Measurements from ENCODE around the gene CAB39.

CAB39 gene

GRCh38 chr2:230737791-230738226 lies 25.2 kb downstream of the CAB39 start:
- ChIA-PET POLR2A (no interaction called here), CTCF (no interaction called here)
- DNase-seq (ENCODE audit: extremely low spot score), result no peak
- TF ChIP-seq FOXM1 (IDR thresholded peaks at IDR 0.05; ENCODE audit: borderline replicate concordance), result no peak
- TF ChIP-seq FOXA1 (IDR thresholded peaks at IDR 0.05), result no peak
- TF ChIP-seq TARDBP (IDR thresholded peaks at IDR 0.05), result no peak
- TF ChIP-seq ZNF384 (IDR thresholded peaks at IDR 0.05), result no peak
- TF ChIP-seq FOXK2 (IDR thresholded peaks at IDR 0.05), result no peak
- no peak for TF ChIP-seq BHLHE40 (IDR thresholded peaks at IDR 0.05; ENCODE audit: borderline replicate concordance)
- no peak for TF ChIP-seq SP1 (IDR thresholded peaks at IDR 0.05)
- no peak for TF ChIP-seq ARNT (IDR thresholded peaks at IDR 0.05)
- no peak for TF ChIP-seq SUZ12 (IDR thresholded peaks at IDR 0.05)

- DNase-seq (ENCODE audit: extremely low spot score), result no peak
- no peak for TF ChIP-seq TARDBP (IDR thresholded peaks at IDR 0.05)
- no peak for TF ChIP-seq ARNT (IDR thresholded peaks at IDR 0.05)
- no peak for TF ChIP-seq FOXM1 (IDR thresholded peaks at IDR 0.05; ENCODE audit: borderline replicate concordance)
- TF ChIP-seq PKNOX1 (IDR thresholded peaks at IDR 0.05), result no peak
- no peak for TF ChIP-seq ZNF384 (IDR thresholded peaks at IDR 0.05)
- TF ChIP-seq CTBP1 (IDR thresholded peaks at IDR 0.05; ENCODE audit: borderline replicate concordance), result no peak
- no peak for TF ChIP-seq LEF1 (IDR thresholded peaks at IDR 0.05; ENCODE audit: borderline replicate concordance)
- no peak for TF ChIP-seq FOXA1 (IDR thresholded peaks at IDR 0.05)
- no peak for TF ChIP-seq BHLHE40 (IDR thresholded peaks at IDR 0.05; ENCODE audit: borderline replicate concordance)
- no peak for TF ChIP-seq L3MBTL2 (conservative IDR thresholded peaks at IDR 0.05)
- no peak for TF ChIP-seq SP1 (IDR thresholded peaks at IDR 0.05)
- no peak for TF ChIP-seq HDGF (IDR thresholded peaks at IDR 0.05; ENCODE audit: borderline replicate concordance)
- TF ChIP-seq SUZ12 (IDR thresholded peaks at IDR 0.05), result no peak
- POLR2A ChIA-PET, result no interaction called here
- CTCF ChIA-PET, result interaction anchor here (1.0 kb wide), 1 partner anchor 26 kb away, joined by 3 read pairs; no protein-coding TSS in a partner anchor
Measured at GRCh38 chr2:230738391-230738811, 25.8 kb downstream of the CAB39 start.

GRCh38 chr2:230738924-230739323 lies 26.3 kb downstream of the CAB39 start:
- TF ChIP-seq SP1 (IDR thresholded peaks at IDR 0.05) (no peak), PKNOX1 (IDR thresholded peaks at IDR 0.05) (no peak), ELF4 (IDR thresholded peaks at IDR 0.05) (no peak), FOXM1 (IDR thresholded peaks at IDR 0.05; ENCODE audit: borderline replicate concordance) (no peak), FOXK2 (IDR thresholded peaks at IDR 0.05) (no peak), BHLHE40 (IDR thresholded peaks at IDR 0.05; ENCODE audit: borderline replicate concordance) (no peak), FOXA1 (IDR thresholded peaks at IDR 0.05) (no peak), TARDBP (IDR thresholded peaks at IDR 0.05) (no peak), LEF1 (IDR thresholded peaks at IDR 0.05; ENCODE audit: borderline replicate concordance) (no peak), SUZ12 (IDR thresholded peaks at IDR 0.05) (no peak), NFRKB (IDR thresholded peaks at IDR 0.05) (no peak)
- DNase-seq (ENCODE audit: extremely low spot score), result no peak
- POLR2A ChIA-PET, result no interaction called here

GRCh38 chr2:230739961-230740360 lies 27.3 kb downstream of the CAB39 start:
- TF ChIP-seq L3MBTL2 (conservative IDR thresholded peaks at IDR 0.05), result no peak
- TF ChIP-seq CTBP1 (IDR thresholded peaks at IDR 0.05; ENCODE audit: borderline replicate concordance), result no peak
- no peak for TF ChIP-seq SP1 (IDR thresholded peaks at IDR 0.05)
- no peak for TF ChIP-seq NFRKB (IDR thresholded peaks at IDR 0.05)
- no peak for TF ChIP-seq BHLHE40 (IDR thresholded peaks at IDR 0.05; ENCODE audit: borderline replicate concordance)
- TF ChIP-seq SUZ12 (IDR thresholded peaks at IDR 0.05), result no peak
- TF ChIP-seq PKNOX1 (IDR thresholded peaks at IDR 0.05), result no peak
- TF ChIP-seq FOXA1 (IDR thresholded peaks at IDR 0.05), result no peak
- no peak for TF ChIP-seq ELF4 (IDR thresholded peaks at IDR 0.05)
- TF ChIP-seq FOXM1 (IDR thresholded peaks at IDR 0.05; ENCODE audit: borderline replicate concordance), result no peak
- TF ChIP-seq HDGF (IDR thresholded peaks at IDR 0.05; ENCODE audit: borderline replicate concordance), result no peak
- TF ChIP-seq LEF1 (IDR thresholded peaks at IDR 0.05; ENCODE audit: borderline replicate concordance), result no peak
- TF ChIP-seq TARDBP (IDR thresholded peaks at IDR 0.05), result no peak
- TF ChIP-seq ARNT (IDR thresholded peaks at IDR 0.05), result no peak
- TF ChIP-seq FOXK2 (IDR thresholded peaks at IDR 0.05), result no peak
- TF ChIP-seq ZNF384 (IDR thresholded peaks at IDR 0.05), result no peak
- ChIA-PET CTCF (no interaction called here), POLR2A (no interaction called here)
- no peak for DNase-seq (ENCODE audit: extremely low spot score)

More at GRCh38 chr2:230738924-230739323, 26.3 kb downstream of the CAB39 start:
- CTCF ChIA-PET, result interaction anchor here (1.0 kb wide), 1 partner anchor 26 kb away, joined by 3 read pairs; no protein-coding TSS in a partner anchor

GRCh38 chr2:230742781-230743180 lies 30.1 kb downstream of the CAB39 start:
- ChIA-PET CTCF (interaction anchor here (0.7 kb wide), 1 partner anchor 291 kb away, joined by 6 read pairs; no protein-coding TSS in a partner anchor), POLR2A (no interaction called here)
- no peak for DNase-seq (ENCODE audit: extremely low spot score)
- TF ChIP-seq FOXM1 (IDR thresholded peaks at IDR 0.05; ENCODE audit: borderline replicate concordance), result no peak
- TF ChIP-seq FOXA1 (IDR thresholded peaks at IDR 0.05), result no peak
- TF ChIP-seq SUZ12 (IDR thresholded peaks at IDR 0.05), result no peak
- no peak for TF ChIP-seq CTBP1 (IDR thresholded peaks at IDR 0.05; ENCODE audit: borderline replicate concordance)
- TF ChIP-seq TARDBP (IDR thresholded peaks at IDR 0.05), result no peak
- no peak for TF ChIP-seq SP1 (IDR thresholded peaks at IDR 0.05)
- TF ChIP-seq ELF4 (IDR thresholded peaks at IDR 0.05), result no peak
- TF ChIP-seq L3MBTL2 (conservative IDR thresholded peaks at IDR 0.05), result no peak
- TF ChIP-seq NFRKB (IDR thresholded peaks at IDR 0.05), result no peak
- TF ChIP-seq PKNOX1 (IDR thresholded peaks at IDR 0.05), result no peak
- TF ChIP-seq BHLHE40 (IDR thresholded peaks at IDR 0.05; ENCODE audit: borderline replicate concordance), result no peak
- TF ChIP-seq HDGF (IDR thresholded peaks at IDR 0.05; ENCODE audit: borderline replicate concordance), result no peak
- no peak for TF ChIP-seq ARNT (IDR thresholded peaks at IDR 0.05)
- TF ChIP-seq FOXK2 (IDR thresholded peaks at IDR 0.05), result no peak
